Upper lobe of left lung (tissue), 6 donors: Measurements from ENCODE around the gene R3HDM4. TPM values are rescaled to one million over a fixed set of nuclear protein-coding genes. Genes with fewer than 3 reads are reported as not detected.

Experiments
- ATAC-seq, 2 donors: fragments of 200-7000 bp; cut with Tn5 transposase; one replicate each; pipeline ENCODE4 v1.9.1; 2022; ENCODE audit warnings: mild to moderate bottlenecking in 2 of 2, moderate library complexity in 2 of 2; ENCODE audit not compliant: low FRiP score in 2 of 2
- DNase-seq, 2 donors: peaks; one replicate each; pipeline ENCODE4 v3.0.0-alpha.2; 2019 to 2020
- H3K27ac ChIP-seq, 4 donors: fragments of 200-600 bp; sonication (generic); one replicate each; pipeline ENCODE4 v1.5.1; 2016 to 2019
- H3K27me3 ChIP-seq, 4 donors: fragments of 200-600 bp; sonication (generic); one replicate each; pipeline ENCODE4 v1.5.1; 2017 to 2019
- H3K36me3 ChIP-seq, 4 donors: fragments of 200-600 bp; sonication (generic); one replicate each; pipeline ENCODE4 v1.5.1; 2016 to 2019
- H3K4me1 ChIP-seq, 4 donors: fragments of 200-600 bp; sonication (generic); one replicate each; pipeline ENCODE4 v1.5.1; 2018 to 2019
- H3K4me3 ChIP-seq, 4 donors: fragments of 200-600 bp; sonication (generic); one replicate each; pipeline ENCODE4 v1.5.1; 2017 to 2019; ENCODE audit warnings: mild to moderate bottlenecking in 2 of 4, moderate library complexity in 1 of 4
- H3K9me3 ChIP-seq, 4 donors: fragments of 200-600 bp; sonication (generic); one replicate each; pipeline ENCODE4 v1.5.1; 2018 to 2019
- CTCF ChIP-seq, 6 experiments: fragments of 450-650 bp in 4 of 6; fragments of 200-600 bp in 2 of 6; sonication (generic) in 2 of 6; IDR thresholded peaks; one replicate each; pipeline ENCODE4 v1.5.1; 2016 to 2019; ENCODE audit warnings: antibody characterized with exemption in 6 of 6
- EP300 ChIP-seq, 4 donors: sonication (generic); formaldehyde crosslinking; IDR thresholded peaks; one replicate each; pipeline ENCODE4 v1.5.1; 2017; ENCODE audit warnings: antibody characterized with exemption in 4 of 4, control low read depth in 2 of 4
- POLR2A ChIP-seq, 4 donors: fragments of 450-650 bp; IDR thresholded peaks; one replicate each; pipeline ENCODE4 v1.5.1; 2016 to 2017; ENCODE audit warnings: antibody characterized with exemption in 4 of 4, mild to moderate bottlenecking in 2 of 4
- POLR2AphosphoS5 ChIP-seq, 2 donors: sonication (generic); formaldehyde crosslinking; IDR thresholded peaks; one replicate each; pipeline ENCODE4 v1.5.1; 2017; ENCODE audit warnings: antibody characterized with exemption in 2 of 2
- WGBS, 2 donors: methylation state at CpG; one replicate each; pipeline ENCODE4 v1.1.5; 2017 to 2018; 5-methylcytosine and 5-hydroxymethylcytosine counted together
- total RNA-seq, 6 donors: library from RNA; depleted of rRNA in 4 of 6; stranded (reverse); fragments of >200 nt in 4 of 6; gene quantifications; one replicate each; pipeline versions ENCODE4 v1.1.0 to v1.2.1, GENCODE V29; 2016 to 2021
- donor health status: DM: no; HTN: no; CAD: no; lungs with moderate emphysema.
- donor health status: DM: no; HTN: yes; CAD: no; lungs with severe emphysema.

Gene R3HDM4
- total RNA-seq, 6 donors from 2014 or later: 39.6 to 71.2 (median 63.3) TPM

- Histone ChIP-seq H3K27me3 (no peaks in the 10 kb centered on the region), H3K9me3 (no peaks in the 10 kb centered on the region), H3K4me1 (peaks cover 9 to 21% (median 15%) of the 10 kb centered on the region in 4 donors), H3K27ac (peak overlapping the region; percentile 60 to 83 (median 72)), H3K36me3 (peaks cover 0 to 61% (median 42%) of the 10 kb centered on the region in 4 donors), H3K4me3 (no peak overlapping the region)
- WGBS, 2 donors: 75 to 83% methylated on average over 23 to 25 of the region's 29 CpGs
- peak in 1 of 2 donors; percentile 64 for TF ChIP-seq POLR2AphosphoS5 (IDR thresholded peaks at IDR 0.05)
- no peak for TF ChIP-seq CTCF (IDR thresholded peaks at IDR 0.05)
- DNase-seq: peak; percentile 42 to 89
- peak; percentile 47 to 73 for ATAC-seq
These were observed 43.5 kb downstream of the R3HDM4 start for GRCh38 chr19:869245-870177.

DNA sequence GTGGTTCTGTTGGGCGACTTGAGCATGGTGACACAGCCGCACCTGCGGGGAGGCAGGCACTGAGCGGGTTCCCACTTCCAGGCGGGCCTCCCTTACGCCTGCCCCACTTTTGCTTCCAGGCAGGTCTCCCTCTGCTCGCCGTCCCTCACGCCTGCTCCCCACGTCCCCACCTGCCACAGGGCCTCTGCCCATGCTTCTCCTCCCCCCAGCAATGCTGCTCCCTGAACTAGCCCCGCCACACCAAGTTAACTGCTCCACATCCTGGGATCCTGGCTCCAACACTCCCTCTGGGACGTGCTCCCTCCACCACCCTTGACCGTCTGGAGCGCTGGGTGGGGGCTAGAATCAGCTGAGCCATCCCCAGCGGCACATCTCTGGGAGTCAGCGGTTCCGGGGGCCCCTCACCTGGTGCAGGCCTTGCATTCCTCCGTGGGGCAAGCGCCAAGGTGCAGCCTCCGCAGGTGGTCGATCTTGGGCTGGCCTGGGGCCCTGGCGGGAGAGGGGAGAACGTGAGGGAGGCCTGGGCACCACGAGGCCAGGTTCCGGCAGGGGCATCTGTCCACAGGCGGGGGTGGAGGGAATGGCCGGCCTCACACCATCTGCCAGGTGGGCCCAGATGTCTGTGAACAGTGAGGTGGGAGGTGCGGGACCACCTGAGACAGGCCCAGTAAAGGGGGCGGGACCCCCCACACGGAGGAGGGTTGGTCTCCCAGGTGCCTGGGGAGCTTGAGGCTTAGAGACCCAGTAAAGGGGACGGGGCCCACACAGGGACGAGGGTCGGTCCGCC lies 44.4 kb downstream of the R3HDM4 start:
- peaks cover 11 to 21% (median 18%) of the 10 kb centered on the region in 4 donors for H3K4me1 ChIP-seq
- DNase-seq (peak in 1 of 2 donors; percentile 80), ATAC-seq (no peak)
- 95% methylated on average over 29 to 31 of the region's 34 CpGs for WGBS, 2 donors
- no peak overlapping the region for H3K4me3 ChIP-seq
- TF ChIP-seq POLR2AphosphoS5 (IDR thresholded peaks at IDR 0.05) (no peak), EP300 (IDR thresholded peaks at IDR 0.05) (no peak), POLR2A (IDR thresholded peaks at IDR 0.05) (no peak), CTCF (IDR thresholded peaks at IDR 0.05) (no peak)
- peaks cover 0 to 52% (median 39%) of the 10 kb centered on the region in 4 donors for H3K36me3 ChIP-seq
- no peaks in the 10 kb centered on the region for H3K27me3 ChIP-seq
- H3K9me3 ChIP-seq: no peaks in the 10 kb centered on the region
- peak overlapping the region in 3 of 4 donors; percentile 60 to 83 (median 75) for H3K27ac ChIP-seq

DNA sequence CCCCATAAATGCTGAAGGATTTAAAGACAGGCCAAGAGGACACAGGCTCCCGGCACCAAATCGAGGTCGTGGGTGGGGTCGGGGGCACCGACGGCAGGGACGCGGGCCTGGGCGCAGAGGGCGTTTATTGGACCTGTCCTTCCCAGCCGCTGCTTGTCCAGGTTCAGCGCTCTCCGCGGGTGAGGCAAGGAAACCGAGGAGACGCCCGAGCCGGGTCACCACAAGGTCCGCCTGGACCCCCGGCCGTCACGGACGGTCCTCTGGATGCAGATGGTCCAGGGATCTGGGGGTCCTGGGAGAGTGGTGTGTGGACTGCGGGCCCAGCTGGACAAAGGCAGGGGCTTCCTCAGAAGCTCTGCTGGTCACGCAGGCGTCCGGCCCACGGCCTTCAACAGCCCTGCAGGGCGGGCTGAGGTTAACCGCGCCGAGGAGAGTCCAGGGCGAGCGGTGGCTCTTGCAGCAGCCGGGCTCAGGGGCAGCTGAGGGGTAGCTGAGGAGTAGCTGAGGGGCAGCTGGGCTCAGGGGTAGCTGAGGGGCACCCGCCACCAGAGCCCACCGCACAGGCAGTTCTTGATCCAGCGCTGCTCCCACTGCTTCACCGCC lies 45.1 kb downstream of the R3HDM4 start:
- DNase-seq (peak in 1 of 2 donors; percentile 86), ATAC-seq (no peak)
- no peak overlapping the region for H3K4me3 ChIP-seq
- peak overlapping the region in 2 of 4 donors; percentile 60 to 83 for H3K27ac ChIP-seq
- peaks cover 0 to 48% (median 37%) of the 10 kb centered on the region in 4 donors for H3K36me3 ChIP-seq
- H3K4me1 ChIP-seq: peaks cover 15 to 26% (median 24%) of the 10 kb centered on the region in 4 donors
- TF ChIP-seq POLR2AphosphoS5 (IDR thresholded peaks at IDR 0.05) (no peak), EP300 (IDR thresholded peaks at IDR 0.05) (no peak), CTCF (IDR thresholded peaks at IDR 0.05) (no peak), POLR2A (IDR thresholded peaks at IDR 0.05) (no peak)
- H3K9me3 ChIP-seq: no peaks in the 10 kb centered on the region
- H3K27me3 ChIP-seq: no peaks in the 10 kb centered on the region
- WGBS, 2 donors: 93 to 97% methylated on average over 23 to 38 of the region's 39 CpGs

- no peak for ATAC-seq
- H3K4me1 ChIP-seq: peaks cover 17 to 25% (median 25%) of the 10 kb centered on the region in 4 donors
- H3K4me3 ChIP-seq: no peak overlapping the region
- H3K9me3 ChIP-seq: no peaks in the 10 kb centered on the region
- no peak for TF ChIP-seq EP300 (IDR thresholded peaks at IDR 0.05)
- no peak for TF ChIP-seq CTCF (IDR thresholded peaks at IDR 0.05)
- TF ChIP-seq POLR2A (IDR thresholded peaks at IDR 0.05): no peak
- no peak for TF ChIP-seq POLR2AphosphoS5 (IDR thresholded peaks at IDR 0.05)
- no peaks in the 10 kb centered on the region for H3K27me3 ChIP-seq
- no peak for DNase-seq
- peaks cover 0 to 46% (median 37%) of the 10 kb centered on the region in 4 donors for H3K36me3 ChIP-seq
- no peak overlapping the region for H3K27ac ChIP-seq
- WGBS, 2 donors: 84 to 89% methylated on average over 12 to 16 of the region's 16 CpGs
These were observed 45.7 kb downstream of the R3HDM4 start for GRCh38 chr19:867301-867793.
